ENCODE data around the gene CRIM1. TPM values are rescaled to one million over a fixed set of nuclear protein-coding genes. Genes with fewer than 3 reads are reported as not detected.

The CRIM1 gene
- total RNA-seq, 4 donors from 2014 or later = 179 to 229 (median 188) TPM

GRCh38 chr2:36493306-36493705, 137.7 kb downstream of the CRIM1 start:
- H3K9me3 ChIP-seq = no peaks in the 10 kb centered on the region
- peaks cover 0 to 41% (median 1%) of the 10 kb centered on the region in 4 donors for H3K4me1 ChIP-seq
- no peak overlapping the region for H3K4me3 ChIP-seq
- peak overlapping the region in 2 of 4 donors; percentile 40 to 53 for H3K27ac ChIP-seq
- TF ChIP-seq CTCF (IDR thresholded peaks at IDR 0.05) (no peak), POLR2A (IDR thresholded peaks at IDR 0.05) (no peak), EP300 (IDR thresholded peaks at IDR 0.05) (no peak)
- H3K36me3 ChIP-seq = no peaks in the 10 kb centered on the region
- no peak for DNase-seq (ENCODE audit: low spot score in 2 of 2)
- H3K27me3 ChIP-seq = no peaks in the 10 kb centered on the region

GRCh38 chr2:36497570-36498163, 142.1 kb downstream of the CRIM1 start:
- no peaks in the 10 kb centered on the region for H3K27me3 ChIP-seq
- TF ChIP-seq CTCF (IDR thresholded peaks at IDR 0.05) (no peak), EP300 (IDR thresholded peaks at IDR 0.05) (no peak), POLR2A (IDR thresholded peaks at IDR 0.05) (no peak)
- no peaks in the 10 kb centered on the region for H3K9me3 ChIP-seq
- H3K36me3 ChIP-seq = peaks cover 0 to 35% (median 0%) of the 10 kb centered on the region in 3 donors
- no peak for DNase-seq (ENCODE audit: low spot score in 2 of 2)
- WGBS, 2 donors = 85 to 87% methylated on average over 3 of the region's 3 CpGs
- H3K27ac ChIP-seq = no peak overlapping the region
- peaks cover 0 to 12% (median 0%) of the 10 kb centered on the region in 4 donors for H3K4me1 ChIP-seq
- H3K4me3 ChIP-seq = no peak overlapping the region

- DNase-seq (ENCODE audit: low spot score in 2 of 2) = no peak
- Histone ChIP-seq H3K9me3 (no peaks in the 10 kb centered on the region), H3K27me3 (no peaks in the 10 kb centered on the region), H3K27ac (no peak overlapping the region), H3K4me1 (peaks cover 0 to 3% (median 0%) of the 10 kb centered on the region in 4 donors), H3K36me3 (peaks cover 0 to 51% (median 0%) of the 10 kb centered on the region in 3 donors), H3K4me3 (no peak overlapping the region)
- 93% methylated on average over 6 of the region's 6 CpGs for WGBS, 2 donors
- TF ChIP-seq CTCF (IDR thresholded peaks at IDR 0.05) (no peak), POLR2A (IDR thresholded peaks at IDR 0.05) (no peak), EP300 (IDR thresholded peaks at IDR 0.05) (no peak)
Measured at GRCh38 chr2:36499128-36499820, 143.7 kb downstream of the CRIM1 start.

GRCh38 chr2:36500072-36500471, 144.5 kb downstream of the CRIM1 start:
- peaks cover 0 to 3% (median 0%) of the 10 kb centered on the region in 4 donors for H3K4me1 ChIP-seq
- no peak for TF ChIP-seq CTCF (IDR thresholded peaks at IDR 0.05)
- TF ChIP-seq POLR2A (IDR thresholded peaks at IDR 0.05) = no peak
- no peak for TF ChIP-seq EP300 (IDR thresholded peaks at IDR 0.05)
- WGBS, 2 donors = 94 to 97% methylated on average over 7 of the region's 7 CpGs

GRCh38 chr2:36502081-36502480, 146.5 kb downstream of the CRIM1 start:
- TF ChIP-seq POLR2A (IDR thresholded peaks at IDR 0.05) (no peak), CTCF (IDR thresholded peaks at IDR 0.05) (no peak), EP300 (IDR thresholded peaks at IDR 0.05) (no peak)
- 90 to 91% methylated on average over 4 of the region's 4 CpGs for WGBS, 2 donors
- Histone ChIP-seq H3K4me3 (no peak overlapping the region), H3K27ac (no peak overlapping the region), H3K9me3 (no peaks in the 10 kb centered on the region), H3K4me1 (peaks cover 0 to 2% (median 0%) of the 10 kb centered on the region in 4 donors), H3K36me3 (peaks cover 0 to 63% (median 0%) of the 10 kb centered on the region in 3 donors), H3K27me3 (no peaks in the 10 kb centered on the region)
- DNase-seq (ENCODE audit: low spot score in 2 of 2) = no peak

More at GRCh38 chr2:36500072-36500471, 144.5 kb downstream of the CRIM1 start:
- DNase-seq (ENCODE audit: low spot score in 2 of 2) = no peak
- Histone ChIP-seq H3K36me3 (peaks cover 0 to 55% (median 0%) of the 10 kb centered on the region in 3 donors), H3K27ac (no peak overlapping the region), H3K9me3 (no peaks in the 10 kb centered on the region), H3K27me3 (no peaks in the 10 kb centered on the region), H3K4me3 (no peak overlapping the region)

Measured in tibial nerve (tissue), 4 donors.